ENCODE results near the gene C4orf46. TPM values are rescaled to one million over a fixed set of nuclear protein-coding genes. Genes with fewer than 3 reads are reported as not detected.

C4orf46 gene
- total and polyA plus RNA-seq, 2 donors (not counting 3 experiments of a cell fraction or from before 2014, with no cell fraction given), result 9.4 to 19.6 TPM

DNA sequence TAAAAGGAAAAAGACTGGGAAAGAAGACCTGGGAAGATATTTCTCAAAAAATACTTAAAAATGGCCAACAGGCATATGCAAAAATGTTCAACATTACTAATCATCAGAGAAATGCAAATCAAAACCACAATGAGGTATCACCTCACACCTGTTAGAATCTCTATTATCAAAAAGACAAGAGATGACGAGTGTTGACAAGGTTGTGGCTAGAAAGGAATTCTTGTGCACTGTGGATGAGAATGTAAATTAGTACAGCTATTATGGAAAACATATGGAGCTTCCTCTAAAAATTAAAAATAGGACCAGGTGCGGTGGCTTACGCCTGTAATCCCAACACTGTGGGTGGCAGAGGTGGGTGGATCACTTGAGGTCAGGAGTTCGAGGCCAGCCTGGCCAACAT, 50.0 kb downstream of the C4orf46 start:
- H3K36me3 ChIP-seq (ENCODE audit: control insufficient read depth in 2 of 2, extremely low read depth in 1 of 2, insufficient read depth in 2 of 2, low read length in 2 of 2), result no peaks in the 10 kb centered on the region
- FAIRE-seq (no peak), DNase-seq (ENCODE audit: low read depth, low spot score) (no peak)
- ChIA-PET POLR2A (no interaction called here), CTCF (interaction anchor here (1.3 to 3.7 kb wide), 6 partner anchors 32 to 367 kb away, joined by 4 to 14 read pairs (median 6); no protein-coding TSS in a partner anchor)
- H3K9me3 ChIP-seq (replicated peaks; ENCODE audit: control insufficient read depth, insufficient read depth, low read length), result no peaks in the 10 kb centered on the region
- no peak overlapping the region for H3K9ac ChIP-seq (replicated peaks; ENCODE audit: extremely low read depth, insufficient read depth, low read length)
- intact Hi-C loops (cut with micrococcal nuclease) (loop anchor here (10.0 kb wide), 1 partner anchor 627 kb away; no protein-coding TSS in a partner anchor), dilution Hi-C loops (cut with MboI; ENCODE audit: extremely low pct_ligation_motif_present, low sequenced_read_pairs) (no loop called here)
- no peak overlapping the region for H2AFZ ChIP-seq (ENCODE audit: low read depth, low read length)
- no TSS peak for BruUV-seq (replicated peaks)
- no peaks in the 10 kb centered on the region for H4K20me1 ChIP-seq (replicated peaks; ENCODE audit: control insufficient read depth, extremely low read depth, insufficient read depth, low read length)
- TF ChIP-seq POLR2AphosphoS5 (IDR thresholded peaks at IDR 0.05; ENCODE audit: insufficient read depth, low read depth, low read length) (no peak), POLR2A (IDR thresholded peaks at IDR 0.05; ENCODE audit: low read depth, low read length) (no peak), FOS (IDR thresholded peaks at IDR 0.05; ENCODE audit: borderline replicate concordance, insufficient read depth, low read length) (no peak), GATA2 (IDR thresholded peaks at IDR 0.05; ENCODE audit: insufficient read depth, insufficient read length, low read depth, low read length) (no peak), EZH2 (IDR thresholded peaks at IDR 0.05; ENCODE audit: borderline replicate concordance, low read depth, low read length, severe bottlenecking) (no peak), JUN (IDR thresholded peaks at IDR 0.05; ENCODE audit: borderline replicate concordance, insufficient read depth, insufficient read length, low read depth) (no peak)
- TF ChIP-seq, protein P1, sequence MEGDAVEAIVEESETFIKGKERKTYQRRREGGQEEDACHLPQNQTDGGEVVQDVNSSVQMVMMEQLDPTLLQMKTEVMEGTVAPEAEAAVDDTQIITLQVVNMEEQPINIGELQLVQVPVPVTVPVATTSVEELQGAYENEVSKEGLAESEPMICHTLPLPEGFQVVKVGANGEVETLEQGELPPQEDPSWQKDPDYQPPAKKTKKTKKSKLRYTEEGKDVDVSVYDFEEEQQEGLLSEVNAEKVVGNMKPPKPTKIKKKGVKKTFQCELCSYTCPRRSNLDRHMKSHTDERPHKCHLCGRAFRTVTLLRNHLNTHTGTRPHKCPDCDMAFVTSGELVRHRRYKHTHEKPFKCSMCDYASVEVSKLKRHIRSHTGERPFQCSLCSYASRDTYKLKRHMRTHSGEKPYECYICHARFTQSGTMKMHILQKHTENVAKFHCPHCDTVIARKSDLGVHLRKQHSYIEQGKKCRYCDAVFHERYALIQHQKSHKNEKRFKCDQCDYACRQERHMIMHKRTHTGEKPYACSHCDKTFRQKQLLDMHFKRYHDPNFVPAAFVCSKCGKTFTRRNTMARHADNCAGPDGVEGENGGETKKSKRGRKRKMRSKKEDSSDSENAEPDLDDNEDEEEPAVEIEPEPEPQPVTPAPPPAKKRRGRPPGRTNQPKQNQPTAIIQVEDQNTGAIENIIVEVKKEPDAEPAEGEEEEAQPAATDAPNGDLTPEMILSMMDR (IDR thresholded peaks at IDR 0.05; ENCODE audit: extremely low read depth in 1 of 2, insufficient read depth in 1 of 2, low read depth in 1 of 2, low read length in 2 of 2), result no peak
- no peaks in the 10 kb centered on the region for H3K4me1 ChIP-seq (ENCODE audit: control insufficient read depth, extremely low read depth, insufficient read depth, low read length)
- H3K4me3 ChIP-seq (replicated peaks in 1 of 3; ENCODE audit: insufficient read depth in 1 of 3, low read depth in 1 of 3, low read length in 3 of 3), result no peak overlapping the region
- no peak overlapping the region for H3K27ac ChIP-seq (ENCODE audit: insufficient read depth, low read depth, low read length)
- H3K79me2 ChIP-seq (ENCODE audit: control insufficient read depth, insufficient read depth, low read length), result no peaks in the 10 kb centered on the region
- no peak overlapping the region for H3K4me2 ChIP-seq (ENCODE audit: insufficient read depth, low read length)
- H3K27me3 ChIP-seq (ENCODE audit: control insufficient read depth in 2 of 2, insufficient read depth in 2 of 2, low read length in 2 of 2), result no peaks in the 10 kb centered on the region
- H3K9me1 ChIP-seq (replicated peaks; ENCODE audit: control insufficient read depth, extremely low read depth, insufficient read depth, low read length), result peaks cover 2% of the 10 kb centered on the region
